ENCODE data around the gene PNPLA7. TPM values are rescaled to one million over a fixed set of nuclear protein-coding genes. Genes with fewer than 3 reads are reported as not detected.

Gene PNPLA7
- total and polyA plus RNA-seq, 2 donors (not counting 1 experiment from before 2014, with no cell fraction given) = 18.7 to 29.9 TPM

DNA sequence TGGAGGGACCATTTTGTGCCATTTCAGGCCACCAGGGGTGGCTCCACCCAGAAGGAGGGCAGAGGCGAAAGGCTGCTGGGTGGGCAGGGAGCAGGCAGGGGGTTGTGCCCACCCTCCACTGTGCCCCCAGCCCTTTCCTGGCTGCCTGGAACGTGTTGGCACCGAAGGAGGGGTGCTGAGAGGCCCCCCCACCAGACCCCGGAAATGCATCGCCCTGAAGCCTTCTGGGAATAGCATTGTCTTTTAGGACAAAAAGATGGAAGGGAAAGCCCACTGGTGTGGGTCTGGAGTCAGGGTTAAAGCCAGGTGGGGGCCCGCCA lies 121.9 kb downstream of the PNPLA7 start:
- Histone ChIP-seq H3K4me2 (replicated peaks; ENCODE audit: low read depth, low read length, poor library complexity, severe bottlenecking) (no peak overlapping the region), H3K9me3 (ENCODE audit: control extremely low read depth in 1 of 3, control insufficient read depth in 2 of 3, insufficient read depth in 1 of 3, low read length in 2 of 3) (peaks cover 0 to 13% (median 0%) of the 10 kb centered on the region in 3 donors), H3K79me2 (ENCODE audit: control insufficient read depth, insufficient read depth, low read length) (no peaks in the 10 kb centered on the region), H2AFZ (ENCODE audit: insufficient read depth, low read depth, low read length, poor library complexity, severe bottlenecking) (no peak overlapping the region), H3K4me1 (ENCODE audit: control insufficient read depth in 2 of 2, insufficient read depth in 2 of 2, low read length in 2 of 2) (peaks cover 28 to 33% of the 10 kb centered on the region in 2 donors), H3K9ac (ENCODE audit: low read length) (no peak overlapping the region), H3K27me3 (replicated peaks in 1 of 4; ENCODE audit: control extremely low read depth in 1 of 4, control insufficient read depth in 3 of 4, insufficient read depth in 4 of 4, low read length in 3 of 4) (peaks cover 0 to 28% (median 8%) of the 10 kb centered on the region in 4 experiments), H3K27ac (ENCODE audit: low read length in 2 of 2) (no peak overlapping the region), H3K4me3 (ENCODE audit: control extremely low read depth in 1 of 5, extremely low read depth in 1 of 5, insufficient read depth in 1 of 5, low read depth in 2 of 5, low read length in 4 of 5) (no peak overlapping the region), H4K20me1 (ENCODE audit: control insufficient read depth, insufficient read depth, low read length, poor library complexity, severe bottlenecking) (no peaks in the 10 kb centered on the region), H3K36me3 (replicated peaks in 1 of 2; ENCODE audit: control extremely low read depth in 1 of 2, control insufficient read depth in 1 of 2, extremely low read depth in 1 of 2, insufficient read depth in 2 of 2, low read length in 1 of 2) (no peaks in the 10 kb centered on the region)
- WGBS (ENCODE audit: insufficient coverage) = 63% methylated on average over 2 of the region's 6 CpGs
- DNase-seq = no peak
- TF ChIP-seq, protein P1, sequence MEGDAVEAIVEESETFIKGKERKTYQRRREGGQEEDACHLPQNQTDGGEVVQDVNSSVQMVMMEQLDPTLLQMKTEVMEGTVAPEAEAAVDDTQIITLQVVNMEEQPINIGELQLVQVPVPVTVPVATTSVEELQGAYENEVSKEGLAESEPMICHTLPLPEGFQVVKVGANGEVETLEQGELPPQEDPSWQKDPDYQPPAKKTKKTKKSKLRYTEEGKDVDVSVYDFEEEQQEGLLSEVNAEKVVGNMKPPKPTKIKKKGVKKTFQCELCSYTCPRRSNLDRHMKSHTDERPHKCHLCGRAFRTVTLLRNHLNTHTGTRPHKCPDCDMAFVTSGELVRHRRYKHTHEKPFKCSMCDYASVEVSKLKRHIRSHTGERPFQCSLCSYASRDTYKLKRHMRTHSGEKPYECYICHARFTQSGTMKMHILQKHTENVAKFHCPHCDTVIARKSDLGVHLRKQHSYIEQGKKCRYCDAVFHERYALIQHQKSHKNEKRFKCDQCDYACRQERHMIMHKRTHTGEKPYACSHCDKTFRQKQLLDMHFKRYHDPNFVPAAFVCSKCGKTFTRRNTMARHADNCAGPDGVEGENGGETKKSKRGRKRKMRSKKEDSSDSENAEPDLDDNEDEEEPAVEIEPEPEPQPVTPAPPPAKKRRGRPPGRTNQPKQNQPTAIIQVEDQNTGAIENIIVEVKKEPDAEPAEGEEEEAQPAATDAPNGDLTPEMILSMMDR (IDR thresholded peaks at IDR 0.05) = no peak
- no peak for TF ChIP-seq EZH2 (IDR thresholded peaks at IDR 0.05; ENCODE audit: borderline replicate concordance, insufficient read depth, low read depth, low read length, poor library complexity, severe bottlenecking)
- Mint-ChIP-seq H3K4me1 (peaks cover 14% of the 10 kb centered on the region), H3K4me3 (no peak overlapping the region), H3K9me3 (ENCODE audit: insufficient read depth) (no peaks in the 10 kb centered on the region), H3K27ac (no peak overlapping the region), H3K27me3 (no peaks in the 10 kb centered on the region)
- ChIA-PET POLR2A (interaction anchor here (0.6 kb wide), 1 partner anchor 275 kb away, joined by 3 read pairs; no protein-coding TSS in a partner anchor), CTCF (interaction anchor here (1.4 kb wide), 1 partner anchor 14 kb away, joined by 3 read pairs; no protein-coding TSS in a partner anchor)
- no peak for ATAC-seq (ENCODE audit: low read depth)
- intact Hi-C loops (cut with micrococcal nuclease) = no loop called here

DNA sequence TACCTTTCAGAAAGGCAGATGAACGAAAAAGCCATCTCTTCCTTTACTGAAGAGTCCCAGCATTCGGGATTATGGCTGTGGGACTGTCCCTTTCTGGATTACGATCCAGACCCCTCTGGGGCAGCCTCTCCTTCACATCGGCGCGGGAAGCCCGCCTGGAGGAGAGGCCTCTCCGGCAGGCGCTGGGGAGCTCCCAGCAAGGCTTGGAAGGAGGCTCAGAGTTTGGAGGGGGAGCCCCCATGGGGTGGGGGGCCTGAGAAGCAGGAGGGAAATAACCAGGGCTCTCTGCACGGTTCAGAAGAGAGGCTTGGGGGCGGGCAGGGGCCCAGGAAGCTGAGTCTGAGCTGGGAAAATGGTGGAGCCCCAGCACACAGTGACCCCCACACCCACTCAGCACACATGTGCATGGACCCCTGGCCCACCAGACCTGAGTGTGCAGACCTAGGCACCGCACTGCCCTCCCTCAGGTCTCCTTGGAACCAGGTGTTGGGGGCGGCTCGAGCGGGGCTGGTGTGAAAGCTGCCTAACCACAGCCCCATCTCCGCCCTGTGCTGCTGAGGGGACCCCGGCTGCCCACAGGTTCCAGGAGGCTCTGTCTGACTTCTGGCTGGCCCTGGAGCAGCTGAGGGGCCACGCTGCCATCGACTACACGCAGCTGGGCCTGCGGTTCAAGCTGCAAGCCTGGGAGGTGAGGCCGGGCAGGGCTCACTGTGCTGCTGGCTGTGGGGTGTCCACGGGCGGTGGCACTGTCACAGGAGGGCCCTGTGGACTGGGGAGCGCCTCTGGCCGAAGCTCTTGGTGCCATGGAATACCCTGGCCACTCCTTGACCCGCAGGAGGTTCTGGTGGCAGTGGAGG lies 122.5 kb downstream of the PNPLA7 start:
- H3K27ac Mint-ChIP-seq = no peak overlapping the region
- ChIA-PET CTCF (interaction anchor here (1.4 kb wide), 1 partner anchor 14 kb away, joined by 3 read pairs; no protein-coding TSS in a partner anchor), POLR2A (interaction anchor here (0.6 kb wide), 2 partner anchors 14 to 274 kb away, joined by 3 to 6 read pairs; no protein-coding TSS in a partner anchor)
- H3K9me3 Mint-ChIP-seq (ENCODE audit: insufficient read depth) = no peaks in the 10 kb centered on the region
- Histone ChIP-seq H2AFZ (ENCODE audit: insufficient read depth, low read depth, low read length, poor library complexity, severe bottlenecking) (no peak overlapping the region), H3K4me1 (ENCODE audit: control insufficient read depth in 2 of 2, insufficient read depth in 2 of 2, low read length in 2 of 2) (peaks cover 28 to 33% of the 10 kb centered on the region in 2 donors), H4K20me1 (ENCODE audit: control insufficient read depth, insufficient read depth, low read length, poor library complexity, severe bottlenecking) (no peaks in the 10 kb centered on the region), H3K27ac (ENCODE audit: low read length in 2 of 2) (no peak overlapping the region), H3K79me2 (ENCODE audit: control insufficient read depth, insufficient read depth, low read length) (no peaks in the 10 kb centered on the region), H3K4me3 (ENCODE audit: control extremely low read depth in 1 of 5, extremely low read depth in 1 of 5, insufficient read depth in 1 of 5, low read depth in 2 of 5, low read length in 4 of 5) (no peak overlapping the region), H3K4me2 (replicated peaks; ENCODE audit: low read depth, low read length, poor library complexity, severe bottlenecking) (no peak overlapping the region), H3K9me3 (ENCODE audit: control extremely low read depth in 1 of 3, control insufficient read depth in 2 of 3, insufficient read depth in 1 of 3, low read length in 2 of 3) (peaks cover 0 to 13% (median 0%) of the 10 kb centered on the region in 3 donors), H3K36me3 (replicated peaks in 1 of 2; ENCODE audit: control extremely low read depth in 1 of 2, control insufficient read depth in 1 of 2, extremely low read depth in 1 of 2, insufficient read depth in 2 of 2, low read length in 1 of 2) (no peaks in the 10 kb centered on the region), H3K9ac (ENCODE audit: low read length) (no peak overlapping the region), H3K27me3 (replicated peaks in 1 of 4; ENCODE audit: control extremely low read depth in 1 of 4, control insufficient read depth in 3 of 4, insufficient read depth in 4 of 4, low read length in 3 of 4) (peaks cover 0 to 28% (median 8%) of the 10 kb centered on the region in 4 experiments)
- no peaks in the 10 kb centered on the region for H3K27me3 Mint-ChIP-seq
- peaks cover 14% of the 10 kb centered on the region for H3K4me1 Mint-ChIP-seq
- DNase-seq (no peak), ATAC-seq (ENCODE audit: low read depth) (no peak)
- intact Hi-C loops (cut with micrococcal nuclease) = no loop called here
- WGBS (ENCODE audit: insufficient coverage) = 86% methylated on average over 23 of the region's 27 CpGs
- no peak overlapping the region for H3K4me3 Mint-ChIP-seq
- no peak for TF ChIP-seq EZH2 (IDR thresholded peaks at IDR 0.05; ENCODE audit: borderline replicate concordance, insufficient read depth, low read depth, low read length, poor library complexity, severe bottlenecking)

Data from B cell (primary cell).